HepG2 (cell line): ENCODE data around the gene PACC1. TPM values are rescaled to one million over a fixed set of nuclear protein-coding genes. Genes with fewer than 3 reads are reported as not detected.
A peak's percentile ranks its signal among the peaks of the same experiment; 100 is the strongest.

Source experiments
- ATAC-seq: fragments of 200-7000 bp; cut with Tn5 transposase; 3 replicates; pipeline ENCODE4 v1.9.1; 2020; ENCODE audit warnings: mild to moderate bottlenecking, moderate library complexity
- BruUV-seq: library from RNA; stranded (reverse); fragments of 400-500 nt; replicated peaks from 2 replicates; lab custom pipeline; 2021; lab: Mats Ljungman, UMichigan
- CTCF ChIA-PET: fragments of 300-600 bp; formaldehyde crosslinking; extraction: SDS; loops from one replicate; lab custom pipeline; 2021; ENCODE audit warnings: low total read pairs, inconsistent platforms, low intra/inter-chr PET ratio; lab: Yijun Ruan, JAX
- POLR2A ChIA-PET: fragments of 350-600 bp; sonication (Branson Sonifier 250); formaldehyde crosslinking; loops from one replicate; lab custom pipeline; 2020; ENCODE audit warnings: antibody characterized with exemption, inconsistent platforms; lab: Yijun Ruan, JAX
- DNase-seq: peaks from one replicate; pipeline ENCODE4 v3.0.0-alpha.2; 2015; ENCODE audit warnings: low spot score
- FAIRE-seq: peaks from 3 replicates; lab custom pipeline; 2011; peaks lifted over from hg19 to GRCh38; lab: Jason Lieb, UNC
- H2AFZ ChIP-seq: one replicate; pipeline ENCODE4 v1.6.1; 2011; ENCODE audit warnings: low read length, inconsistent platforms
- H3K27ac ChIP-seq: fragments of 300-600 bp; 3 replicates; pipeline ENCODE4 v1.8.0; 2011; ENCODE audit warnings: mixed run types, mild to moderate bottlenecking, mixed read lengths, low read length, inconsistent platforms; ENCODE audit not compliant: insufficient read depth; ENCODE audit errors: extremely low read length
- H3K27me3 ChIP-seq, 2 experiments: fragments of 200-600 bp in 1 of 2; 2 replicates in 1 of 2; 3 replicates in 1 of 2; pipeline versions ENCODE4 v1.6.0 to v1.8.0; 2011; ENCODE audit warnings: low read length in 2 of 2, mild to moderate bottlenecking in 2 of 2, moderate library complexity in 2 of 2, inconsistent platforms in 1 of 2; ENCODE audit not compliant: insufficient read depth in 2 of 2, control insufficient read depth in 1 of 2
- H3K36me3 ChIP-seq, 2 experiments: fragments of 200-600 bp in 1 of 2; replicated peaks in 1 of 2; 2 replicates in 1 of 2; 3 replicates in 1 of 2; pipeline versions ENCODE4 v1.5.1 to v1.8.0; 2011; ENCODE audit warnings: low read length in 2 of 2, inconsistent platforms in 1 of 2; ENCODE audit not compliant: insufficient read depth in 2 of 2, control insufficient read depth in 1 of 2
- H3K4me1 ChIP-seq: 2 replicates; pipeline ENCODE4 v1.5.1; 2012; ENCODE audit warnings: low read length, inconsistent platforms; ENCODE audit not compliant: insufficient read depth
- H3K4me2 ChIP-seq: 2 replicates; pipeline ENCODE4 v1.6.0; 2011; ENCODE audit warnings: low read depth, low read length, inconsistent platforms
- H3K4me3 ChIP-seq, 3 experiments: fragments of 200-600 bp in 1 of 3; sonication (generic), shearing (Covaris generic) in 1 of 3; replicated peaks in 1 of 3; 2 replicates each; pipeline ENCODE4 v1.5.1; 2011 to 2016; ENCODE audit warnings: low read length in 3 of 3, inconsistent platforms in 2 of 3, low read depth in 2 of 3, mild to moderate bottlenecking in 2 of 3, control low read depth in 1 of 3, mixed read lengths in 1 of 3; ENCODE audit not compliant: insufficient read depth in 1 of 3
- H3K79me2 ChIP-seq: one replicate; pipeline ENCODE4 v1.6.1; 2011; ENCODE audit warnings: low read length, inconsistent platforms; ENCODE audit not compliant: insufficient read depth
- H3K9ac ChIP-seq: 2 replicates; pipeline ENCODE4 v1.6.0; 2011; ENCODE audit warnings: mild to moderate bottlenecking, low read depth, low read length, inconsistent platforms; ENCODE audit not compliant: insufficient read depth
- H3K9me3 ChIP-seq: 2 replicates; pipeline ENCODE4 v1.5.1; 2012; ENCODE audit warnings: mild to moderate bottlenecking, low read length
- H4K20me1 ChIP-seq: 2 replicates; pipeline ENCODE4 v1.6.0; 2011; ENCODE audit warnings: inconsistent platforms, mild to moderate bottlenecking, low read length, moderate library complexity; ENCODE audit not compliant: insufficient read depth
- GFI1 ChIP-seq: sonication (generic); formaldehyde crosslinking; IDR thresholded peaks from 2 replicates; pipeline ENCODE4 v1.5.0; 2020; ENCODE audit warnings: missing genetic modification reagents, mild to moderate bottlenecking, borderline replicate concordance
- JDP2 ChIP-seq: sonication (generic); formaldehyde crosslinking; IDR thresholded peaks from 2 replicates; pipeline ENCODE4 v1.8.1; 2022; ENCODE audit warnings: missing genetic modification reagents, borderline replicate concordance
- MAFK ChIP-seq, 2 experiments: IDR thresholded peaks in 1 of 2; conservative IDR thresholded peaks in 1 of 2; 2 replicates each; pipeline ENCODE4 v1.6.1; 2011; ENCODE audit warnings: improper control_type of control experiment in 2 of 2, low read length in 2 of 2
- MTA3 ChIP-seq: sonication (generic); formaldehyde crosslinking; IDR thresholded peaks from 2 replicates; pipeline ENCODE4 v1.4.0; 2020; ENCODE audit warnings: missing genetic modification reagents
- MZF1 ChIP-seq: sonication (generic); formaldehyde crosslinking; IDR thresholded peaks from 2 replicates; pipeline ENCODE4 v1.8.1; 2023; ENCODE audit warnings: mild to moderate bottlenecking, missing genetic modification reagents, borderline replicate concordance
- RNF2 ChIP-seq: fragments of 450-650 bp; conservative IDR thresholded peaks from 2 replicates; pipeline ENCODE4 v1.6.1; 2016; ENCODE audit warnings: low read depth
- ZNF224 ChIP-seq: sonication (generic); formaldehyde crosslinking; IDR thresholded peaks from 2 replicates; pipeline ENCODE4 v1.5.0; 2020; ENCODE audit warnings: mild to moderate bottlenecking, missing genetic modification reagents
- ZNF775 ChIP-seq: sonication (generic); formaldehyde crosslinking; IDR thresholded peaks from 2 replicates; pipeline ENCODE4 v1.4.0; 2020; ENCODE audit warnings: missing genetic modification reagents, mild to moderate bottlenecking, moderate library complexity, borderline replicate concordance
- WGBS: methylation state at CpG from one replicate; pipeline ENCODE4 v1.1.6; 2017; ENCODE audit warnings: low lambda C conversion rate; 5-methylcytosine and 5-hydroxymethylcytosine counted together
- in situ Hi-C: cut with HindIII; loops from 2 replicates; pipeline ENCODE4 v1.10.0; 2017; ENCODE audit warnings: low pct_unique_long_range_greater_than_20kb; ENCODE audit not compliant: extremely low pct_ligation_motif_present
- intact Hi-C: fragments of 100-400 bp; cut with micrococcal nuclease; formaldehyde crosslinking; loops from one replicate; pipeline ENCODE4 v1.10.0; 2022; ENCODE audit not compliant: unreplicated experiment
- polyA plus RNA-seq, 8 experiments: library from polyadenylated mRNA; depleted of rRNA in 3 of 8; stranded (reverse) in 7 of 8; unstranded in 1 of 8; fragments of >200 nt; fragmentation: Illumina TruSeq in 4 of 8; extraction: Trizol in 4 of 8; gene quantifications; 2 replicates each; pipeline versions ENCODE4 v1.2.1 to v1.2.3, GENCODE V29; 2011 to 2016; ENCODE audit warnings: low read depth in 4 of 8, missing spikeins in 1 of 8, mixed read lengths in 1 of 8; ENCODE audit not compliant: insufficient read depth in 1 of 8
- total RNA-seq, 5 experiments: library from RNA; depleted of rRNA; stranded (reverse); fragments of >200 nt; fragmentation: Illumina TruSeq; extraction: Trizol; gene quantifications; 2 replicates each; pipeline ENCODE4 v1.2.3, GENCODE V29; 2016; ENCODE audit warnings: low read depth in 1 of 5

The PACC1 gene
- total and polyA plus RNA-seq, 2 of the 13 experiments (the other 11 are each of a cell fraction or from before 2014, with no cell fraction given): 9.4 to 10.7 TPM

GRCh38 chr1:212353181-212353580 lies 61.5 kb downstream of the PACC1 start:
- in situ Hi-C loops: no loop called here
- CTCF ChIA-PET: no interaction called here
- H3K4me3 ChIP-seq: no peak overlapping the region
- no peak for FAIRE-seq
- BruUV-seq: no TSS peak
- no peak for TF ChIP-seq ZNF775 (CRISPR knock-in tag)
- TF ChIP-seq JDP2 (CRISPR knock-in tag): no peak
- TF ChIP-seq ZNF224 (CRISPR knock-in tag): no peak
- no peak for TF ChIP-seq MZF1
- TF ChIP-seq GFI1 (CRISPR knock-in tag): no peak
- TF ChIP-seq MTA3 (CRISPR knock-in tag): no peak
- TF ChIP-seq, all 625 proteins: peak for 0
- intact Hi-C loops: no loop called here
- H3K4me1 ChIP-seq: no peaks in the 10 kb centered on the region
- no peaks in the 10 kb centered on the region for H3K27me3 ChIP-seq
- H3K36me3 ChIP-seq: peaks cover 7 to 34% of the 10 kb centered on the region in 2 experiments; a peak in 4 of 5 replicates
- 100% methylated on average over 2 of the region's 2 CpGs for WGBS
- no peaks in the 10 kb centered on the region for H4K20me1 ChIP-seq
- DNase-seq (no peak), ATAC-seq (no peak)
- no peak overlapping the region for H3K27ac ChIP-seq
- H3K9ac ChIP-seq: no peak overlapping the region
- H2AFZ ChIP-seq: no peak overlapping the region
- no peaks in the 10 kb centered on the region for H3K79me2 ChIP-seq
- POLR2A ChIA-PET: no interaction called here
- no peak overlapping the region for H3K4me2 ChIP-seq
- no peaks in the 10 kb centered on the region for H3K9me3 ChIP-seq

GRCh38 chr1:212351588-212352362 lies 62.9 kb downstream of the PACC1 start:
- no peak for TF ChIP-seq RNF2
- peak in 1 of 2 experiments; percentile 35; a peak in 1 of 4 replicates for TF ChIP-seq MAFK (conservative IDR thresholded peaks at IDR 0.05 in 1 of 2, IDR thresholded peaks at IDR 0.05 in 1 of 2; ENCODE audit: low read length in 2 of 2)
- no peaks in the 10 kb centered on the region for H3K79me2 ChIP-seq
- no TSS peak for BruUV-seq
- H3K27ac ChIP-seq: no peak overlapping the region
- no peaks in the 10 kb centered on the region for H3K4me1 ChIP-seq
- H2AFZ ChIP-seq: no peak overlapping the region
- H3K4me2 ChIP-seq: no peak overlapping the region
- ChIA-PET POLR2A (no interaction called here), CTCF (no interaction called here)
- H3K9ac ChIP-seq: no peak overlapping the region
- H3K4me3 ChIP-seq: no peak overlapping the region
- H3K36me3 ChIP-seq: peaks cover 7 to 42% of the 10 kb centered on the region in 2 experiments; a peak in 4 of 5 replicates
- in situ Hi-C loops: no loop called here
- 98% methylated on average over 10 of the region's 10 CpGs for WGBS
- H4K20me1 ChIP-seq: no peaks in the 10 kb centered on the region
- FAIRE-seq: no peak
- no peak for ATAC-seq
- DNase-seq: no peak
- no peaks in the 10 kb centered on the region for H3K9me3 ChIP-seq
- no peaks in the 10 kb centered on the region for H3K27me3 ChIP-seq
- intact Hi-C loops: no loop called here
